Heart left ventricle (tissue), 13 donors: ENCODE data around the gene MOV10.
A peak's percentile ranks its signal among the peaks of the same experiment; 100 is the strongest.

Experiments used
- POLR2A ChIP-seq, 2 donors: fragments of 450-650 bp; IDR thresholded peaks; one replicate each; pipeline ENCODE4 v1.6.1; 2017; ENCODE audit warnings: antibody characterized with exemption in 2 of 2, mild to moderate bottlenecking in 2 of 2, moderate library complexity in 2 of 2
- TF ChIP-seq, protein P1 (sequence below), 12 donors: fragments of 200-600 bp; sonication (generic) in 4 of 12; IDR thresholded peaks; one replicate each; pipeline versions ENCODE4 v1.5.0 to v1.8.0; 2018 to 2022; ENCODE audit warnings: antibody characterized with exemption in 12 of 12, mild to moderate bottlenecking in 5 of 12
- donor health status: ischemic (EF 13 %, LVEDD 7.1; RV severe dilation, severe dysfunction).
- donor health status: DM: no; HTN: yes; CAD: no.
- donor health status: DM: no; HTN: no; CAD: no.
- donor health status: ischemic (EF 25% LVEDD 6.9; RV normal size, moderate dysfunction).
- donor health status: ischemic (EF 25% LVEDD 5.7; RV mildly dilated, moderate dysfunction).
- donor health status: ischemic (EF 35%, LVEDD 5.7; RV mildly dilated, moderate dysfunction).
- donor health status: nonischemic (EF 11% LVEDD 7.7; RV severe dilation, severe dysfunction).
- donor health status: DM: yes; HTN: yes; CAD: no.
- donor health status: PGD.
- donor health status: ischemic (EF 29% LVEDD 5.4; RV normal size, mild dysfunction).
- donor health status: nonischemic (EF 23%, LVEDD 6.1; RV moderate dilation, normal function).

DNA sequence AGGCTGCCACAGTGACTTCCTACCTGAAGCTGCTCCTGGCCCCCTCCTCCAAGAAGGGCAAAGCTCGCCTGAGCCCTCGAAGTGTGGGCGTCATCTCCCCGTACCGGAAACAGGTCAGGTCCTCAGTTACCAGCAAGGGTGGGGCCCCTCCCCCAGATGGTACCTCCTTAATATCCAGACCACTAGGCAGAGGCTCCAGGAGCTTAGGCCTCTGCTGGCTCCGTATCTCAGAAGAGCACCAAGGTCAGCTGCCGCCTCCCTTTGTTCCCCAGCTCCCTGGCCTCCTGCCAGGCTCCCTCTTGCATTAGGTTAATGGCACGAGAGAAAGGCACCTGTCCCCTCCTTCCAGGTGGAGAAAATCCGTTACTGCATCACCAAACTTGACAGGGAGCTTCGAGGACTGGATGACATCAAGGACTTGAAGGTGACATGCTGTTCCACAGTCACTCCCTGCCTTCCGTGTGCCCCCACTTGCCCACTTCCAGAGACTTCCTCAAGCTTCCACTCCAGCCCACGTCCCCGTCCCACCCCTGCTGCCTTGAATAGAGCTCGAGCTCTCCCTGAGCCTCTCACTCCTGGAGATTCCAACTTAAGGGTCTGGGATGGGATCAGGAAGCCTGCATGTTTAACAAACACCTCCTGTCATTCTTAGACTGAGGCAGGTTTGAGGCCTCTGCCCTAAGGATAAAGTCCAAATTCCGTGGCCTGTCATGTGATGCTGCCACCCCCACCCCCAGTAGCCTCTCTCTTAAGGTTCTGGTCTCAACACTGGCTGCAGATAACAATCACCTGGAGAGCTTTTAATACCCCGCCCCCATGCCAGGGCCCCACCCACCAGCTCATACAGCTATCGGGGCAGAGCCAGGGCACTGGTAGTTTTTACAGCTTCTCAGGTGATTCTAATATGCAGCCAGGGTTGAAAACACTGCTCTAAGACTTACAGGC lies 24.2 kb downstream of the MOV10 start:
- TF ChIP-seq, protein P1, sequence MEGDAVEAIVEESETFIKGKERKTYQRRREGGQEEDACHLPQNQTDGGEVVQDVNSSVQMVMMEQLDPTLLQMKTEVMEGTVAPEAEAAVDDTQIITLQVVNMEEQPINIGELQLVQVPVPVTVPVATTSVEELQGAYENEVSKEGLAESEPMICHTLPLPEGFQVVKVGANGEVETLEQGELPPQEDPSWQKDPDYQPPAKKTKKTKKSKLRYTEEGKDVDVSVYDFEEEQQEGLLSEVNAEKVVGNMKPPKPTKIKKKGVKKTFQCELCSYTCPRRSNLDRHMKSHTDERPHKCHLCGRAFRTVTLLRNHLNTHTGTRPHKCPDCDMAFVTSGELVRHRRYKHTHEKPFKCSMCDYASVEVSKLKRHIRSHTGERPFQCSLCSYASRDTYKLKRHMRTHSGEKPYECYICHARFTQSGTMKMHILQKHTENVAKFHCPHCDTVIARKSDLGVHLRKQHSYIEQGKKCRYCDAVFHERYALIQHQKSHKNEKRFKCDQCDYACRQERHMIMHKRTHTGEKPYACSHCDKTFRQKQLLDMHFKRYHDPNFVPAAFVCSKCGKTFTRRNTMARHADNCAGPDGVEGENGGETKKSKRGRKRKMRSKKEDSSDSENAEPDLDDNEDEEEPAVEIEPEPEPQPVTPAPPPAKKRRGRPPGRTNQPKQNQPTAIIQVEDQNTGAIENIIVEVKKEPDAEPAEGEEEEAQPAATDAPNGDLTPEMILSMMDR (IDR thresholded peaks at IDR 0.05), result no peak
- peak in 1 of 2 donors; percentile 11 for TF ChIP-seq POLR2A (IDR thresholded peaks at IDR 0.05)
